ENCODE results near the gene PATE2.

The PATE2 gene

DNA sequence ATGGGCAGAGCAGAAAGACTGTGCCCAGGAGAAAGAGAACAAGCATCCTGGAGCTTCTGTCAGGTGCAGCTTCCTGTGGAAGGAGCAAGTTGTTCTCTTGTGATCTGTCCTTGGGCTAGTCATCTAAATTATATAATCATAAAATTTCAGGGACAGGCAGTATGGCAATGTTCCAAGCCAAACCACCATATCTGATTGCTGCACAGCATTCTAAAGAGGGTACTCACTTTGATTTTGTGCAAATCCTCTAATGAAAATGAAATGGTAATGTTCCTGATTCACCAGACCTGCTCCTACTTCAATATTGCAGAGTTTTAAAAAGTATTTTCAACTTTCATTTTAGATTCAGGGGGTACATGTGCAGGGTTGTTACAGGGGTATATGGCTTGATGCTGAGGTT lies at the start of gene PATE2:
TSS of gene PATE2 (minus strand) at position 101 of the 400 bp plus-strand sequence. CDS start at position 46, 55 bp downstream.
- DNase-seq, result no peak

DNA sequence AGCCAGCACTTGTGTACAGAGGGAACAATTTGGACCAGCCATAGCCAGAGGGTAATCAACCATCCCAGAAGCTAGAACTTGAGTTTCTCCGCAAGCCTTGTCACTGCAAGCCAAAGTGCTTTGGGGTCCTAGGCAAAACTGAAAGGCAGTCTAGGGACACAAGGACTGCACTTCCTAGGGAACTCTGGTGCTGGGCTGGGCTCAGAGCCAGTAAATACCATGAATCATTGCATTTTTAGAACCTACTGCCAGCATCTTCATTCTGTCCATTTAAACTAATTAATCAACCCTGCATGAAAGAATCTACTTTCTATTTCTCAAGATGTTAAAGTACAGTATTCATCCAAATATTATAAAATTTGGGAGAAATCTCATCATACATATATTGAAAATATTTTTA lies 29.3 kb upstream of the PATE2 start:
- no peak for DNase-seq

DNA sequence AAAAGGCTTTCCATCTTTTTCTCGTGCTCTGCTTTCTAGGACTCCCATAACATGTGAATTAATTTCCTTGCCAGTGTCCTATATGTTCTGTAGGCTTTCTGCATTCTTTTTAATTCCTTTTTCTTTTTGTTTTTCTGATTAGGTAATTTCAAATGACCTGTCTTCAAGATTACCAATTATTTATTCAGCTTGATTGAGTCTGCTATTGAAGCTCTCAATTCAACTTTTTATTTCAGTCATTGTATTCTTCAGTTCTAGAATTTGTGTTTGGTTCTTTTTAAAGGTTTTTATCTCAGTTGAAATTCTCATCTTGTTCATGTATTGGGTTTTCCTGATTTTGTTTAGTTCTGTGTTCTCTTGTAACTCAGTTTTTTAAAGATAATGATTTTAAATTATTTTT lies 23.8 kb upstream of the PATE2 start:
- no peak for DNase-seq

DNA sequence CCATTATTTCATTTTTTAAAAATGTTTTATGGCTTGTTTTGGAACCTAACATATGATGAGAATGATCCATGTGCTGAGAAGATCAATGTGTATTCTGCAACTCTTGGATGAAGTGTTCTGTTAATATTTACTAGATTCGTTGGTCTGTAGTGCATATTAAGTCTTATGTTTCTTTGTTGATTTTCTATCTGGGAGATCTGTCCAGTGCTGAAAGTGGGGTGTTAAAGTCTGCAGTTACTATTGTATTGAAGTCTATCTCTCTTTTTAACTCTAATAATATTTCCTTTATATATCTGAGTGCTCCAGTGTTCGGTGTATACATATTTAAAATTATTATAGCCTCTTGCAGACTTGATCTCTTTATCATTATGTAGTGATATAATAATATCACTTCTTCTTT lies 21.2 kb upstream of the PATE2 start:
- no peak for DNase-seq

DNA sequence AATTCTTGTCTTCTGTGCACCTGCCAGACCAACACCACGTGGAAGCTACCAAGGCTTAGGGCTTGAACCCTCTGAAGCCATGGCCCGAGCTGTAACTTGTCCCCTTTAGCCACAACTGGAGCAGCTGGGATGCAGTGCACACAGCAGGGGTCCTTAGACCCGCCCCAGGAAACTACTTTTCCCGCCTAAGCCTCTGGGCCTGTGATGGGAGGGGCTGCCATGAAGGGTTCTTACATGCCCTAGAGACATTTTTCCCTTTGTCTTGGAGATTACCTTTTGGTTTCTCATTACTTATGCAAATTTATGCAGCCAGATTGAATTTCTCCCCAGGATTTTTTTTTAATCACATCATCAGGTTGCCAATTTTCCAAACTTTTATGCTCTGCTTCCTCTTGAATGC lies 19.0 kb upstream of the PATE2 start:
- DNase-seq, result no peak

DNA sequence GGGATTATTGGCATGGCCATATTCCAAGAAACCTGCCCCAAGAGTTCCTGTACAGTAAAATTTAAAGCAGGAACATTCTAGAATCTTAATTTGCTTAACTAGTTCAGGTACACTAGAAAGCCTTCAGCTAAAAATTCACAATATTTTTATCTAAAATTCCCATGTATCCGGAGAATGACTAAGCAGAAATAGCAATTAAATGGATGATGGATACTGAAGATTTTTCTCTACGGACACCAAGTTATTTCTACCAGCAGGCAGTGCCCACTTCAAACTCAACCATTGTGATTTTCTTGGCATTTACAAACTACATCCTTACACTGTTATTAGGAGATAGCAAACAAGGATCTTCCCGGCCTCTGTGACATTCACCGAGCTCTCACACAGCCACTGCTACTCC lies 12.2 kb upstream of the PATE2 start:
- DNase-seq, result no peak

DNA sequence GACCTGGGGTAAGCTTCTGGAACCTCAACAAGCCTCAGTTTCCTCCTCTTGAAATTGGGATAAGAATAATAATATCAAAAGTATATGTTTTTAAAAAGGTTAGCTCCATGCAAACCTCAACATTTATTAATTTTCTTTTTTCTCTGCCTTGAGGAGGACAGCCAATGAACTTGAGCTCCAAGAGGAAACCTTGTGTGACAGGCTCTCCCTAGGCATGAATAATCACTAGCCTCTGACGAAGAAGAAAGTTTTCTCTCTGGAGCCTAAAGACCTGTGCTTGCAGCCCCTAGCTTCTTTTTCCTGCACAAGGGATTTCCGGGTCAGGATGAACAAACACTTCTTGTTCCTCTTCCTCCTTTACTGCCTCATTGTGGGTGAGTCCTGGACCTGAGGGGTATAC lies 9.2 kb upstream of the PATE2 start, which contains the start of gene PATE3:
TSS of gene PATE3 (plus strand) at position 301 of the 400 bp plus-strand sequence. CDS start at position 326, 25 bp downstream.
- DNase-seq, result no peak

DNA sequence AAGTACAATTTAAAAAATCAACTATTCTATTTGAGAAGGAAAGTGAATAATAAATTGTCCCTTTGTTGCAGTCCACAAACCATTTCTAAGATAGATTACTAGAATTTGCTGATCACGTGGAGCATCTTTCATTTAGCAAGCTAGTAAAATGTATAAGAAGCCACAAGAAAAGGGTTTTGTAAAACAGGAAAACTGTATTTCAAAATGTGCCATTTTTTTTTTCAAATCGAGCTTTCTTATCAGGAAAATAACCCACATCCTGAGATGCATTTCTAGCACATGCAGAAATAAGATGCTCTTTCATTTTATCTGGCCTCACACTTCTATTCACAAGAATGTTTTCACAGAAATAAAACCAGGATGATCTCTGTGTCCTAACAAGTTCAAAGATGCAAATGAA lies 6.0 kb upstream of the PATE2 start:
- DNase-seq, result no peak

DNA sequence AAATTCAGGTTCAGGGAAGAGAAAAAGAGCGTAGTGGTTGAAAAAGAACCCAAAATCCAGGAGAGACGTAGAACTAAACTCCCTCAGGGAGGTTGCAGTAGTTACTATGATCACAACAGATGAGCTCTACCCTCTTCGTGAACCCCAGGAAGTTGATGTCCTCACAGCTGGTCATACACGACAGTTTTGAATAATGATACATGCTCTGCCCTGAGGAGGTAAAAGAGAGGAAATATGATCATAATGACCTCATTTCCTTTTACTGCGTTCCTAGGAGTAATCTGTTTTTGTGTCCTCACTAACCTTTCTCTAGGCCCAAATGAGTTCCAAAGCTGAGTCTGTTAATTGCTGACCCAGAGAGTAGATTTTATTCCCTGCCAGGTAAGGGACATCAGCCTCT lies 1.3 kb downstream of the PATE2 start:
- no peak for DNase-seq

DNA sequence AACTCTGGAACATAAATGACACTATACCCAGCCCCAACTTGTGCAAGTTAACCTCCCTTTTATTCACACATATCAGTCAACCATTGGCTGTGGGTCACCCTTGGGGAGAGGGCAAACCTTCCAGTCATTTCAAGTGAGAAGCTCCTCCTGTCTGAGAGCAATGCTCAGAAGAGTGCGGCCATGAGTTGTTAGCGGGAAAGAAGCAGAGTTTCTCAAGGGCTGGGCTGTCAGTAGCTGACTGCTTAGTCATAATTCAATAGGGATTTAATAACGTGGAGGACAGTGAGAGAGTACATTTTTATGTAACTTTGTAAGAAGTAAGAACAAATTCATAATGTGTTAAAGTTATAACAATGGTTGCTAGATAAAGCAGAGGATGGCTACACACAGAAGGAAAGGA lies 5.1 kb downstream of the PATE2 start:
- DNase-seq, result no peak

DNA sequence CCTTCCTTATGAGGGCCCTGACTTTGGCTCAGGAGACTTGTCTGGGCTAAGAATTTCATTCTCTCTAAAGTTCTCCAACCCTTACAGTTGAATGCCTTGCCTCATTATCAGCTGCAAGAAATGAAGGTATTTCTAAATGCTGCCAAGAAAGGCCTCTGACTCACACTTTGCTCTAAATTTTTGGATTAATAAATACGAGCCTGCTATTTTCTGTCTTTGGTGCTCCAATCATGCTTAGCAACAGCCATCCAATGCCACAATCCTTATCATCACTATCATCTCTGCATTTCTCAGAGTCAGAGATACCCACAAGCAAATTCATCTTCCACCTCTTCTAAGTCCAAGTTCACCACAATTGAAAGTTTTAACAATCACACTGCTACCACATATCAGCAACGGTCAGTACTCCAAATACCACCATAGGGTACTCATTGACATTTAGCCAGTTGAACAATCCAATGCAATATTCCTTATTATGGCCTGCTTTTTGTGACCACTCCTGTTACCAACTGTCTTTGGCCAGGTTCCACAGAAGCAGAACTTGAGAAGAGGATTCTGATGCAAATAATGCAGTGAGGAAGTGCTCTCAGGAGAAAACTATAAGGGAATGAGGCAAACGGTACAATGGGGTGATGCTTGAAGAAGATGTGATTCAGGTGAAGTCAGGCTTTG lies 5.7 kb downstream of the PATE2 start:
- no peak for DNase-seq

DNA sequence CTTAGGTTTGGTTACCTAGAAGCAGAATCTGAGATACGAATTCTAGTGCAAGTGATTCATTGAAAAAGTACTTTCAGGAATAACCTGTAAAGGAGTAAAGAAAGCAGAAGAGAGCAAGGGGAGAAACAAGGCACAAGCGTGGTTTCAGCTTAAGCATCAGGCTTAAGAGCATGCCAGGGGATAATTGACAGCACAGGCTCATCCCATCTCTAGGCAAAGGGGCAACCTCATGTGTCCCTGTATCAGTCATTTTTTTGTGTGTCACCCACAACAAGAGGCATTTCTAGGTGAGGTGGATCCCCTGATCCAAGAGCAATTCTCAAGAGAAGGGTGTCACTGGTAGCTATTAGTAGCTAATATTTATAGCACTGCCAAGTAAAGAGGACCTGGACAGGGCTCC lies 8.0 kb downstream of the PATE2 start:
- no peak for DNase-seq

DNA sequence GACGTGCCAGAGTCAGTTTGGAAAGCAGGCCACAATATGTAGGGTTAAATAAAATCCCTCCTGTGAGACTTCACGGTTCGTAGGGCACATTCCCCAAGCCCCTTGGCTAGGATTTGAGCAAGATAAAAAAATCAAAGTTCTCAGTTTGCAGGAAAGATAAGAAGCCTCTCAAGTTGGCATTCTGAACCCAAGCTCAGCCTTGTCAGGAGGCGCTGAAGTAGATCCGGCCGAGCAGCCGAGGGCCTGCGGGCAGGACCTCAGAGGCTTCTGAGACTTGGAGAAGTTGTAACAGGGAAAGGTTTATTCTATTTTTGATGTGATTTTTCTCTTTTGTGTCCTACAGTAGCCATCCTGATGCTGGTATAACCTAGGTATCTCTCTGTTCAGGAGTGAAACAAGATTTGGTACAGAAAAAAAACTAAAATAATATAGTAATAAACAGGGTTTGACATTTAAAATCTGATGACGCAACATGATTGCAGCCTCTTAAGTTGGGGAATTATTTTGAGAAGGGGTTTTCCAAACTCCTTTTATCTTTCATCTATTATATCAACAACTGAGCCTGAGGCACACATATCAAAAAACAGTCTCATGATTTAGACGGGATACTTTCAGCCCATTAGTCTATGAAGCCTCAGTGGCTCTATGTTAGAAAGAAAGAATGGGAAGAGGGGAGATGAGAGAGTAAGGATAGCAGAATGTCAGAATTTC lies 10.1 kb downstream of the PATE2 start:
- DNase-seq, result no peak

DNA sequence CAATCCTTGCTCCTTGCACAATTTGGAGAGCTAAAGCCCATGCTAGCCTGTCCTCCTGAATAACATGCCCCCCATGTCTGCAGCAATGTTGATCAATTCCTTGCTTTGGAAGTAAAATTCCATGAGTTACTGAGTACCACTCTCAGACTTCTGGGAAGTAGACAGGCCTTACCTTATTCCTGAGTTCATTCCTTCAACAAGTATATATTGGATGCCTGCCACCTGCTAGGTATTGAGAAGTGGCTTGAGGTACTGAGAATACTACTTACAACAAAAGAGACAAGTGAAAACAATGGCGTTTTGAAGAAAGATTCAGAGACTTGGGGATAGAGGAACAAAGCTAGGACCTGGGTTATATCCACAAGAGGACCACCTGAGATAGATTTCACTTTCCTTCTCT lies 12.4 kb downstream of the PATE2 start:
- no peak for DNase-seq

DNA sequence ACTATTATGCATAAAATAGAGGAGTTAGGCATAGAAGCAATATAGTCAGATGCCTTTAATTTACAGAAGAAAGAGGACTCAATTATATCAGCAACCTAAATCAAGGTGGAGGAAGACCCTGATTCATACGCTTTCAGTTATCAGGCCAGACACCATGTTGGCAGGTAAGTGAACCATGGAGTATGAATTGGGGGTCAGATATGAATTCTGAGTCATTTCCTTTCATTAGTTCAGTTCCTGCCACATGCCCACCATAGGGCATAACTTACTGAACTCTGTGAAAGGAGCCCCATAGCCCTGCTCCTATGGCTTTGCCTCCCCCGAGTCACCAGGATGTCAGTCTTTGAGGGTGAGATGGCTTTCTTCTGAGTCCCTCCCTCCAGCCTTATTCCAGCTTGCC lies 15.1 kb downstream of the PATE2 start:
- no peak for DNase-seq

DNA sequence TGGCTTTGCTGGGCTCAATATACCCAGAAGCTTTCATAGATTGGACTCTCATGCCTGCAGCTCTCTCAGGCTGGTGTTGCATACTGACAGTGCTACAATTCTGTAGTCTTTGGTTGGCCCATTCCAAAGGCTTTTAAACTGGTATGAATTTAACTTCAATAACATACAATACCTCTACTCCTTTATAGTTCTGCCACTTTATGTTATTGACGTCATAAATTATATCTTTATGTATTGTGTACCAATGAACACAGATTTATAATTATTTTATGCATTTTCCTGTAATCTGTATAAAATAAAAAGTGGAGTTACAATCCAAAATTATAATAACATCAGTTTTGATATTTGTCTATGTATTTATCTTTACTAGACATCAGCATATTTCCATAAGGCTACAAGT lies 16.2 kb downstream of the PATE2 start:
- no peak for DNase-seq

DNA sequence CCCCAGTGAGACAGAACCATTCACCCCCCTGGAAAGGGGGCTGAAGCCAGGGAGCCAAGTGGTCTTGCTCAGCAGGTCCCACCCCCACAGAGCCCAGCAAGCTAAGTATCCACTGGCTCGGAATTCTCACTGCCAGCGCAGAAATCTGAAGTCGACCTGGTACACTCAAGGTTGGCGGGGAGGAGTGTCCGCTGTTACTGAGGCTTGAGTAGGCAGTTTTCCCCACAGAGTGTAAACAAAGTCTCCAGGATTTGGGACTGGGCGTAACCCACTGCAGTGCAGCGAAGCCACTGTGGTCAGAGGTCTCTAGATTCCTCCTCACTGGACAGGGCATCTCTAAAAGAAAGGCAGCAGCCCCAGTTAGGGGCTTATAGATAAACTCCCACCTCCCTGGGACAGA lies 22.6 kb downstream of the PATE2 start:
- no peak for DNase-seq

DNA sequence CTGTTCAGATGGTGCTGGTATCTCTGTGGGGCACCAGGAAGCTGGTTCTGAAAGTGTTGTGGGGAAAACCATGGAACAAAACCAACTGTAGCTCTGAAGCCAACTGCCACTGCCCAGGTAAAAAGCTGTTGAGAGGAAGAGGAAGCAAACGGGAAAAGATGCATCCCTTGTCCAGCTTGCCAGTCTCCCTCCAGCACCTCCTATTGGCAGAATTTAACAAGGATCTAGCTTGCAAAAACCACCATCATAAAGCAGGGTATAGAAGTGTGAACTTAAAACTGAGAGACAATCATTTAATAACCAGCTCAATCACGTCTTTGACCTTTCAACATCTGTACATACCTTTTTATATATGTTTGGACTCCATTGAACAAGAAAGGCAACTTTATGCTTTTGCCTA lies 28.0 kb downstream of the PATE2 start:
- no peak for DNase-seq

DNA sequence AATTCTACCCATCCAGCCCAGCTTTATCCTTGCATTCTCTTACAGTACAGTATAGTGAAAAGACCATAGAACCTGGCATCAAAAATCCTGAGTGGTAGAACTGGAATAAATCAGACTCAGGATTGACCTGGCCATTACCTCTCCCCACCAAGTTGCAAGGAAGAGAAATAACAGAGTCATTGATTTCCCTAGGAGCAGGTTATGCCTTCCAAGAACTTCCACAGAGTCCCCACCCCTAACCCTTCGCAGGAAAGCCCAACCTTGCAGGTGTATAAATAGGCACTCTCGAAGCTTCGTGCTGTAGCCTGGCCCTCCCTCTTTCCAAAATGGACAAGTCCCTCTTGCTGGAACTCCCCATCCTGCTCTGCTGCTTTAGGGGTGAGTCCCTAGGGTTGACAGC lies 32.6 kb downstream of the PATE2 start, which contains the start of gene PATE1:
TSS of gene PATE1 (plus strand) at position 301 of the 400 bp plus-strand sequence. CDS start at position 327, 26 bp downstream.
- DNase-seq, result no peak

DNA sequence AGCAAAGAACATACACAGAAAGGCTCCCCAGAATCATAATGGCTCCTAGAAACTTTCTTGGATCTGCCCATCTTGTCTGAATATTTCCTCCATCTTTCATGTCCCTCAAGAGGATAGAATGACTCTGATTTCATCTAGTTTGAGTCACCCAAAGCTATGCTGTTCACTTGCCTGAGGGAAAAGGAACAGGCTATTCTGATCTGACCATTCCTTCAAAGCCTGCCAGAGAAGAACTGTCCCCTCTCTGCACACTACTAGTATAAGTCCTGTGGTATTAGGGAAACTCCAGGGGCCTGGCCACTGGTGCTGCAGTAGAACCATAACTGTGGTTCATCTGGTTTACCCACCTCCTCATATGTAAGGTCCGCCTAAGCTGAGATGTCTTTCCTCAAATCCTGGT lies 34.9 kb downstream of the PATE2 start:
- DNase-seq, result no peak

DNA sequence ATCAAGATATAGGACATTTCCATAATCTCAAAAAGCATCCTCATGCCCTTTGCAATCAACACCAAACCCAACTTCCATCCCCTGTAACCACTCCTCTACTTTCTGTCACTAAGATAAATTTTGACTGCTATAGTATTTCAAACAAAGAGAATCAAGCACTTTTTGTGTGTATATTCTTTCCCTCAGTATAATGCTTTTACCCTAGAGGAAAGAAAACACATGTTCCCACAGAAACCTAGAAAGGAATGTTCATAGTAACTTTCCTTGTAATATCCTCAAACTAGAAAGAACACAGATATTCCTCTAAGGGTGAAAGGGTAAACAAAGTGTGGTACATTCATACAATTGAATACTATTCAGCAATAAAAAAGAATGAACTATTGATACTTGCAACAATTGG lies 38.0 kb downstream of the PATE2 start:
- no peak for DNase-seq

DNA sequence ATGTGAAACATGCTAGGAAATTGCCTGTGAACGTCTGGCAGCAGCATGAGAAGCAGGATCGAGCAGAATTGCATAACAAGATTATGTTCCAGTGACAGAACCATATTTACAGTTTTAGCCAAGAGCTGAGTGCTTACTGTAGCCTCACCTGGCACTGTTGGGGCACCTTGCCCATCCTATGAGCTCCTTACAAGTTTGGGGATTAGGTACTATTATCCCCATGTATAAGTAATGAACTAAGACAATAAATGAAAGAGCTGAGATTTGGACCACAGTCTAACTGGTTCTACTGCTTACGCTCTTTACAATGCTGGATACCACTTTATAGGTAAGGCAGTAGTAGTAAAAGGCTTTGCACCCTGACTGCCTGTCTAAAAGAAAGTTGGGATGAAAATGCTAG lies 49.7 kb downstream of the PATE2 start:
- DNase-seq, result no peak

Data from stimulated activated CD4-positive, alpha-beta T cell treated with anti-CD3 and anti-CD28 coated beads, Interleukin-12 subunit alpha, Interleukin-12 subunit beta, amount 100 ng/mL, for 4 hours (primary cell).